Ascending aorta (tissue), 2 donors: ENCODE results near the gene ACAD9. TPM values are rescaled to one million over a fixed set of nuclear protein-coding genes. Genes with fewer than 3 reads are reported as not detected.

Experiments used
- DNase-seq, 2 donors: peaks; one replicate each; pipeline ENCODE4 v3.0.0-alpha.2; 2019; ENCODE audit warnings: low spot score in 2 of 2
- H3K27ac ChIP-seq, 2 donors: fragments of 200-600 bp; sonication (generic); one replicate each; pipeline ENCODE4 v1.5.1; 2016 to 2017; ENCODE audit warnings: mild to moderate bottlenecking in 1 of 2
- H3K27me3 ChIP-seq: fragments of 200-600 bp; sonication (generic); one replicate; pipeline ENCODE4 v1.5.1; 2017
- H3K36me3 ChIP-seq, 2 donors: fragments of 200-600 bp; sonication (generic); one replicate each; pipeline ENCODE4 v1.5.1; 2016
- H3K4me1 ChIP-seq, 2 donors: fragments of 200-600 bp; sonication (generic); one replicate each; pipeline ENCODE4 v1.5.1; 2016 to 2017; ENCODE audit warnings: mild to moderate bottlenecking in 1 of 2
- H3K4me3 ChIP-seq, 2 donors: fragments of 200-600 bp; sonication (generic); one replicate each; pipeline ENCODE4 v1.5.1; 2016 to 2017; ENCODE audit warnings: mild to moderate bottlenecking in 1 of 2
- H3K9me3 ChIP-seq, 2 donors: fragments of 200-600 bp; sonication (generic); one replicate each; pipeline ENCODE4 v1.5.1; 2016
- intact Hi-C: fragments of 100-400 bp; cut with DNase I; formaldehyde crosslinking; loops from one replicate; pipeline ENCODE4 v1.15.1; 2023
- total RNA-seq: library from RNA; depleted of rRNA; stranded (reverse); fragments of >200 nt; gene quantifications from one replicate; pipeline ENCODE4 v1.1.0, GENCODE V29; 2016
- TF ChIP-seq, protein P1 (sequence below), 3 experiments: fragments of 200-600 bp in 2 of 3; fragments of 450-650 bp in 1 of 3; sonication (generic) in 2 of 3; IDR thresholded peaks; one replicate each; pipeline ENCODE4 v1.5.1; 2016 to 2019; ENCODE audit warnings: antibody characterized with exemption in 3 of 3, mild to moderate bottlenecking in 1 of 3, moderate library complexity in 1 of 3

The ACAD9 gene
- total RNA-seq, 1 donor from 2014 or later = 23.4 TPM

DNA sequence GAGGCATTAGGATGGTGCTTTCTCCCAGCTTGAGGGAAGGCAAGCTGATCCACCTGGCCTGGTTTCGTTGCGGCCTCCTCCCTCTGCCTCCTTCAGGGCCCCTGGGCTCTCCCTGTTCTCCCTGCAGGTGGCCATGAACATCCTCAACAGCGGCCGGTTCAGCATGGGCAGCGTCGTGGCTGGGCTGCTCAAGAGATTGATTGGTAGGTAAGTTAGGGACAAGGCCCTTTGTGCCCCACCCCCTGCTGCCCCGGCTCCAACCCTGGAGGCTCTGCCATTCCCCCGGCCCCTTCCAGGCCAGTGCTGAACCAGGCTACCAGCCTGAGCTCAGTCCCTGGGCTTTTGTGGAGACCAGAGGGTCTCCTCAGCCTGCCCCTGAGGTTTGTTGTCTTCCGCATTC lies 23.0 kb downstream of the ACAD9 start:
- H3K27ac ChIP-seq = no peak overlapping the region
- no peaks in the 10 kb centered on the region for H3K27me3 ChIP-seq
- peaks cover 93 to 100% of the 10 kb centered on the region in 2 donors for H3K36me3 ChIP-seq
- intact Hi-C loops = no loop called here
- no peaks in the 10 kb centered on the region for H3K4me1 ChIP-seq
- no peak for DNase-seq
- TF ChIP-seq, protein P1, sequence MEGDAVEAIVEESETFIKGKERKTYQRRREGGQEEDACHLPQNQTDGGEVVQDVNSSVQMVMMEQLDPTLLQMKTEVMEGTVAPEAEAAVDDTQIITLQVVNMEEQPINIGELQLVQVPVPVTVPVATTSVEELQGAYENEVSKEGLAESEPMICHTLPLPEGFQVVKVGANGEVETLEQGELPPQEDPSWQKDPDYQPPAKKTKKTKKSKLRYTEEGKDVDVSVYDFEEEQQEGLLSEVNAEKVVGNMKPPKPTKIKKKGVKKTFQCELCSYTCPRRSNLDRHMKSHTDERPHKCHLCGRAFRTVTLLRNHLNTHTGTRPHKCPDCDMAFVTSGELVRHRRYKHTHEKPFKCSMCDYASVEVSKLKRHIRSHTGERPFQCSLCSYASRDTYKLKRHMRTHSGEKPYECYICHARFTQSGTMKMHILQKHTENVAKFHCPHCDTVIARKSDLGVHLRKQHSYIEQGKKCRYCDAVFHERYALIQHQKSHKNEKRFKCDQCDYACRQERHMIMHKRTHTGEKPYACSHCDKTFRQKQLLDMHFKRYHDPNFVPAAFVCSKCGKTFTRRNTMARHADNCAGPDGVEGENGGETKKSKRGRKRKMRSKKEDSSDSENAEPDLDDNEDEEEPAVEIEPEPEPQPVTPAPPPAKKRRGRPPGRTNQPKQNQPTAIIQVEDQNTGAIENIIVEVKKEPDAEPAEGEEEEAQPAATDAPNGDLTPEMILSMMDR (IDR thresholded peaks at IDR 0.05) = no peak
- H3K9me3 ChIP-seq = no peaks in the 10 kb centered on the region
- no peak overlapping the region for H3K4me3 ChIP-seq

DNA sequence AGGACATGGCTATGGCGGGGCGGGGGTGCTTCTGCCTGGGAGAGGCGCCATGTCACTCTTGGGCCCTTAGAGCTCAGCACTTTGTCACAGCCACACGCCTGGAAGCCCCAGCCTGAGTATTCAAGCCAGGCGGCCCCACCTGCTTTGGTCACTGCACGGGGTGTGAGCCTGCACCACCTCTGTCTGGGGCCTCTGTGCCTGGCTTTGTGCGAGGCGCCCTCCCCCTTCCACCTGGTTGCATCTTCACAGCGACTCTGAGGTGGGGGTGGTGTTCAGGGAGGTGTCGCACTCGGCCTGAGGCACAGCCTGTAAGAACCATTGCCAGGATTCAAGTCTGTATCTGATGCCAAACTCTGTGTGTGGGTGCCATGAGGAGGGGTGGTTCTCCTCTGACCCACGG lies 24.1 kb downstream of the ACAD9 start:
- Histone ChIP-seq H3K4me3 (no peak overlapping the region), H3K27me3 (no peaks in the 10 kb centered on the region), H3K4me1 (no peaks in the 10 kb centered on the region), H3K9me3 (no peaks in the 10 kb centered on the region), H3K36me3 (peaks cover 92 to 100% of the 10 kb centered on the region in 2 donors), H3K27ac (no peak overlapping the region)
- intact Hi-C loops = no loop called here
- DNase-seq = no peak
- TF ChIP-seq, protein P1 (IDR thresholded peaks at IDR 0.05) = no peak

DNA sequence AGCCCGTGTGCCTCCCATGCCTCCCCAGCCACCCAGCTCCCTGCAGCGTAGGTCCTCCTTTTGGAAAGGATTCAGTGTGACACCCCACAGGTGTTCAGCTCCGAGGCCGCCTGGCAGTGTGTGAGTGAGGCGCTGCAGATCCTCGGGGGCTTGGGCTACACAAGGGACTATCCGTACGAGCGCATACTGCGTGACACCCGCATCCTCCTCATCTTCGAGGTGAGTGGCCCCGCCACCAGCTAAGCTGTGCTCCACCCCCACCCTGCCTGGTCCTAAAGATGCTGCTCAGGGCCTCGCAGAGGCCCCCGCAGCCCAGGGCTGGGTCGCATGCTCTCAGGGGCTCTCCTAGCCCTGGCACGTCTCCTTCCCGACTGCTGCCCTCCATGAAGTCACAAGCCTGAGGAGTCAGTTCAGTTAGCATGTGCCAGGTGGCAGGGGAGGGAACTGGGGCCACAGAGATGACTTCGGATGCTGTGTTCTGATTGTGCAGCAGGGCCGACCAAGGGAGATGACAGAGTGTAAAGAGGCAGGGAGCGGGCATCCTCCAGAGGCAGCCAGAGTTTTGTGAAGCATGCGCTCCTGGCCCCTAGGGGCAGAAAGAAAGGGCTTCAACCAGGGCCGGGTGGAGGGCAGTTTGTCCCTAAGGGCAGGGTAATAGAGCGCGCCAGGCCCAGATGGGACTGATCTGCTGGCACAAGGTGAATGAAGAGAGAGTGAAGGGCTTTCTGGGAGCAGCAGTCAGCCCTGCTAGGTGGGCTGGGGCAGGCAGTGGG lies 26.8 kb downstream of the ACAD9 start:
- H3K4me3 ChIP-seq = no peak overlapping the region
- DNase-seq = no peak
- peaks cover 93 to 100% of the 10 kb centered on the region in 2 donors for H3K36me3 ChIP-seq

DNA sequence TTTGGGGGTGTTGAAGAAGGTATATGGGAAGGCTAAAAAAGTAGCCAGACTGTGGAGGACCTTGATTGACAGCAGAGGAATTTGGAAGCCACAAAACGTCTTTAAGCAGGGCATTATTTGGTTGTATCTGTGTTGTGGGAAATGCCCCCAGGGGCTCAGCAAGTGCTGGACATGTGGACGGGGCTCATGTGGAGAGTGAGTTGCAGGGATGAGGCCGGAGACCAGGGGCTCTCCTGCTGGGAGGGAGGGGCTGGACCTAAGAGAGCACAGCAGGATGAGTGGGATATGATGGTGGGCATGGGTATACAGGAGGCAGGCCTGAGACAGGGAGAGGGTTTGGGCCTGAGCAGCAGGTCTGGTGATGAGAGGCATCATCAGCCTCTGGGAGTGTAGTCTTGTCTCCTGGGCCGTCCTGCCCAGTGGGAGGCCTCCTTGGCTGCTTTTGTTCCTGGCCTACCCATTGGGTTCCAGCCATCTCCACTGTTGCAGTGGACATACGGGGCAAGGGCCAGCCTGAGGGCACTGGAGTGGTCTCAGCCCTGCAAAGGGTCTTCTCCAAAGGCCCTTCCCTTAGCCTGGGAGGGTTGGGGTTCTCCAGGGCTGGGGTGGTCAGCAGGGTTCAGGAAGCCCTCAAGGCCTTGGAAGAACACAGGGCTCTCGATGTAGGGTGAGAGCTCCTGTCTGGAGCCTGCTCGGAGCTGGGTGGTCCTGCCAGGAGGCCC lies 27.5 kb downstream of the ACAD9 start:
- TF ChIP-seq, protein P1 (IDR thresholded peaks at IDR 0.05) = no peak
- H3K36me3 ChIP-seq = peaks cover 88 to 99% of the 10 kb centered on the region in 2 donors
- H3K4me1 ChIP-seq = no peaks in the 10 kb centered on the region
- H3K27me3 ChIP-seq = no peaks in the 10 kb centered on the region
- H3K27ac ChIP-seq = no peak overlapping the region
- no peak overlapping the region for H3K4me3 ChIP-seq
- H3K9me3 ChIP-seq = no peaks in the 10 kb centered on the region
- intact Hi-C loops = no loop called here
- DNase-seq = peak in 1 of 2 donors; percentile 25

More for the DNA sequence above, 26.8 kb downstream of the ACAD9 start:
- intact Hi-C loops = no loop called here
- Histone ChIP-seq H3K9me3 (no peaks in the 10 kb centered on the region), H3K27me3 (no peaks in the 10 kb centered on the region), H3K27ac (no peak overlapping the region), H3K4me1 (no peaks in the 10 kb centered on the region)
- TF ChIP-seq, protein P1 (IDR thresholded peaks at IDR 0.05) = no peak

DNA sequence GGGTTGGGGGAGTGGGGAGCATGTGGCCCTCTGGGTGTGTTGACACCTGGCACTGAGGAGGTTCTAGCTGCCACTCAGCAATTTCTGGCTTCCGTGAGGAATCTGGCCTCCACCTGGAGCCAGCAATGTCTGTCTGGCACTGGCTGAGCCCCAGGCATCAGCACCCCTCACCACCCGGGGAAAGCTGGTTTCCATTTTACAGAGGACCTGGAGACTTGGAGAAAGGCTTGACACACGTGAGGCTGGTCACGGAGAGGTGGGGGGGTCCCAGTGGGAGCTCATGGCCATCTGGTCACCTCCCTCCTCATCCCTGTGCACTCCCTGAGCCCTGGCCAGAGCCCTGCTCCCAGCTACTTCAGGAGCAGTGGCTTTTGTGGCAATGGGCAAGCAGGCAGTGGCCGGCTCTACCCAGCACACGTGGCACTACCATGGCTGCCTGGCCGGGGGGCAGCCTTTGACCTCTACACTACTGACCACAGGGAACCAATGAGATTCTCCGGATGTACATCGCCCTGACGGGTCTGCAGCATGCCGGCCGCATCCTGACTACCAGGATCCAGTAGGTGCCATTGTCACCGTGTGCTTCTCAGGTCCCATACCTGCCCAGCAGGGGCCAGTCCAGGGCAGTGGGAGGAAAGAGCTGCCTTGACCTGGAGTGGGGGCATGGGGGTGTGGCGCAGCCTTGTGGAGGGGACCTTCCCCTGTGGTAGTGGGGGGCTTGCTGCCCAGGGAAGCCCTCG lies 28.5 kb downstream of the ACAD9 start:
- intact Hi-C loops = no loop called here
- no peaks in the 10 kb centered on the region for H3K27me3 ChIP-seq
- DNase-seq = no peak
- no peak overlapping the region for H3K27ac ChIP-seq
- H3K4me1 ChIP-seq = no peaks in the 10 kb centered on the region
- peaks cover 88 to 98% of the 10 kb centered on the region in 2 donors for H3K36me3 ChIP-seq
- no peak overlapping the region for H3K4me3 ChIP-seq
- no peaks in the 10 kb centered on the region for H3K9me3 ChIP-seq
- TF ChIP-seq, protein P1 (IDR thresholded peaks at IDR 0.05) = no peak
